Activated effector memory CD4-positive, alpha-beta T cell treated with Interleukin-2 at 50 U/mL for 16 hours (primary cell): ENCODE measurements around the gene DLGAP1.
"Not testable (repeated sequence)": the region's sequence is repeated elsewhere in the genome, so short reads cannot be mapped to it uniquely, and the experiment has no call there.

Source experiments
- DNase-seq: peaks from one replicate; pipeline ENCODE4 v3.0.0-alpha.2; 2020

Gene DLGAP1

GRCh38 chr18:4384932-4385331 lies 70.2 kb downstream of the DLGAP1 start:
- DNase-seq: no peak

GRCh38 chr18:4374564-4374963 lies 80.5 kb downstream of the DLGAP1 start:
- DNase-seq: no peak

- no peak for DNase-seq
Observed at GRCh38 chr18:4369705-4370104, 85.4 kb downstream of the DLGAP1 start.

GRCh38 chr18:4360221-4360715 lies 94.8 kb downstream of the DLGAP1 start:
- DNase-seq: no peak

- no peak for DNase-seq
Observed at GRCh38 chr18:4358618-4359017, 96.5 kb downstream of the DLGAP1 start.

- DNase-seq: no peak
Observed at GRCh38 chr18:4357579-4357978, 97.5 kb downstream of the DLGAP1 start.

GRCh38 chr18:4356929-4357328 lies 98.2 kb downstream of the DLGAP1 start:
- DNase-seq: no peak

GRCh38 chr18:4353853-4354418 lies 101.2 kb downstream of the DLGAP1 start:
- DNase-seq: no peak

GRCh38 chr18:4352746-4353551 lies 102.2 kb downstream of the DLGAP1 start:
- DNase-seq: no peak

- DNase-seq: no peak
Observed at GRCh38 chr18:4351005-4351404, 104.1 kb downstream of the DLGAP1 start.

- DNase-seq: no peak
Observed at GRCh38 chr18:4335386-4335785, 119.7 kb downstream of the DLGAP1 start.

GRCh38 chr18:4333043-4333442 lies 122.1 kb downstream of the DLGAP1 start:
- DNase-seq: no peak

- DNase-seq: no peak
Observed at GRCh38 chr18:4319738-4320677, 135.1 kb downstream of the DLGAP1 start.

- DNase-seq: no peak
Observed at GRCh38 chr18:4318311-4318710, 136.8 kb downstream of the DLGAP1 start.

GRCh38 chr18:4311945-4312344 lies 143.2 kb downstream of the DLGAP1 start:
- DNase-seq: not testable (repeated sequence)

- DNase-seq: no peak
Observed at GRCh38 chr18:4311136-4311535, 144.0 kb downstream of the DLGAP1 start.

GRCh38 chr18:4309227-4309626 lies 145.9 kb downstream of the DLGAP1 start:
- no peak for DNase-seq

- no peak for DNase-seq
Observed at GRCh38 chr18:4308576-4308975, 146.5 kb downstream of the DLGAP1 start.

- DNase-seq: no peak
Observed at GRCh38 chr18:4299395-4299794, 155.7 kb downstream of the DLGAP1 start.

- no peak for DNase-seq
Observed at GRCh38 chr18:4293337-4293736, 161.8 kb downstream of the DLGAP1 start.

GRCh38 chr18:4292696-4293095 lies 162.4 kb downstream of the DLGAP1 start:
- no peak for DNase-seq

- not testable (repeated sequence) for DNase-seq
Observed at GRCh38 chr18:4287340-4287739, 167.8 kb downstream of the DLGAP1 start.

- DNase-seq: no peak
Observed at GRCh38 chr18:4286256-4286655, 168.9 kb downstream of the DLGAP1 start.
